T-helper 1 cell treated with Interleukin-12 subunit alpha and Interleukin-12 subunit beta and Interleukin-4 antibody, amounts not matched to agents 30 ng/mL and 1 ng/mL, for 36 hours (primary cell): Measurements from ENCODE around the gene PARM1. TPM values are rescaled to one million over a fixed set of nuclear protein-coding genes. Genes with fewer than 3 reads are reported as not detected.

Source experiments
- intact Hi-C: fragments of 100-400 bp; cut with micrococcal nuclease; formaldehyde crosslinking; loops from one replicate; pipeline ENCODE4 v1.15.1; 2024
- total RNA-seq: library from RNA; stranded (reverse); gene quantifications from 2 replicates; pipeline ENCODE4 v1.2.3, GENCODE V29; 2022

The PARM1 gene
- total RNA-seq, 1 donor from 2014 or later: not detected

DNA sequence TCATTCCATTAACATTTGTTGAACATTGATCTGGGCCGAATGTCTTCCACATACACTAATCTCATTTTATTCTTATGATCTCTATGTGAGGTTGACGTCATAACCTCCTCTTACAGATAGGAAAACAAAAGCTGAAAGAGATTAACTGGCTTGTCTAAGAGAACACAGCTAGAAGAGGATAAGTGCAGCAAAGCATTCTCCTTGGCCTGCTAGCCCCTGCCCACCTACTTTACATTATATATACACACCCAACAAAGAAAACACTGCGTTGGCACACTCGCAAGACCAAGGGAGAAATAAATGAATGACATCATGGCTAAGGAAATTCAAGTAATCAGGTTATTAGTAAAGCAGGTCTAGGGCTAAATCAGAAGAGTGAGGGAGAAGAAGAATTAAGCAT is 138.4 kb downstream of the PARM1 start:
- intact Hi-C loops: no loop called here

DNA sequence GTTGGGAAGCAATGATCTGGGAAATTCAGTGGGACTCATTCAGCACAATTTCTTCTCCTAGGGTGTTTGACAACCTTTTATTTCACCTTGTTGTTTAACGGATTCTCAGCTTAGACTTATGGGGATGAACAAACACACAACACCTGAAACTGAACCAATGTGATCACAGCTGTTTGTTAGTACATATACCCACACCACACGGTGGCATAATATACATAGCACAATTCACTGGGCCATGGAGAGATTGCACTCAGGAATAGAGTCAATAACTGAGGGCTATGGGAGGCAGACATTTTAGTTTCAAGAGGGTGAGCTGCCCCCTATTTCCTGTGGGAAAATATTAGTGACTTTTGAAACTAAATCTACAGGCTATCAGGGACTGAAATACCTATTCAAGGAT is 148.0 kb downstream of the PARM1 start:
- intact Hi-C loops: no loop called here

GRCh38 chr4:75081561-75081960 is 148.6 kb downstream of the PARM1 start:
- intact Hi-C loops: no loop called here

GRCh38 chr4:75087416-75087815 is 154.5 kb downstream of the PARM1 start:
- intact Hi-C loops: no loop called here

GRCh38 chr4:75087865-75088264 is 154.9 kb downstream of the PARM1 start:
- intact Hi-C loops: no loop called here

DNA sequence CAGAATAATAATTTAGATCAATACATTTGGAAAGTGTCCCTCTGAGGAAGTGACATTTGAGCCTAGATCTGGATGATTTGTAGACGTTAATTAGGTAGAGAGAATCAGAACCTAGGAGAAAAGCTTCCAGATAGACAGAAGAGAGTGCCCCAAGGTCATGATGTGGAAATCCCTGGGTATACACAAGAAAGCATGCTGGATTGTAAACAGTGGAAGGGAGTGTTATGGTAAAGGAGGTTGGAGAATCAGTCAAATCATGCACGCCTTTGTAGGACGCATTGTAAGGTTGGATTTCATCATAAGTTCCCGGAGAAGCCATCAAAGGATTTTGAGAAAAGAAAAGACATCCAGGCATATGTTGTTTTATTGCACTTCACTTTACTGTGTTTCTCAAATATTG is 156.3 kb downstream of the PARM1 start:
- intact Hi-C loops: no loop called here

DNA sequence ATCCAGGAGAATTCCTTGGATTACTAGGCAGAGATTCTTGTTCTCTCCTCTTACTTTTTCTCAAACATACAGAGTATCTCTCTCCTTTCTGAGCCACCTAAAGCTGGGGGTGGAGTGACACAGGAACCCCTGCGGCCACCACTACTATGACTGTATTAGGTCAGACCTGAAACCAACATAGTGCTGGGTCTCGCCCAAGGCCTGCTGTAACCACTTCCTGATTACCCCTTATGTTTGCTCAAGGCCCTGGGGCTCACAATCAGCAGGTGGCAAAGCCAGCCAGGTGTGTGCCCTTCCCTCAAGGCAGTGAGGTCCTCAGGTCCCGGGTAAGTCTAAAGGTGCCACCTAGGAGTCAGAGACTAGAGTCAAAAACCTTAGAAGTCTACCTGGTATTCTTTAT is 166.4 kb downstream of the PARM1 start:
- intact Hi-C loops: no loop called here

Other genes starting within 250 kb of the PARM1 start
- not detected in 2 replicates for gene BTC, start 138.6 kb upstream of the PARM1 start, total RNA-seq